ENCODE measurements around the gene TKT. TPM values are rescaled to one million over a fixed set of nuclear protein-coding genes. Genes with fewer than 3 reads are reported as not detected.

The TKT gene
- total and polyA plus RNA-seq, 2 of the 4 experiments (the other 2 are of a cell fraction) = 280 to 349 TPM

- no peaks in the 10 kb centered on the region for H3K9me3 ChIP-seq (ENCODE audit: control insufficient read depth, insufficient read depth, low read length)
- H4K5ac ChIP-seq (ENCODE audit: low read depth, low read length) = peak overlapping the region; percentile 25
- peak overlapping the region; percentile 52; the same call in 1 of the 2 replicates for H3K23ac ChIP-seq (ENCODE audit: low read depth, low read length)
- no peak overlapping the region for H3K4me3 ChIP-seq (ENCODE audit: insufficient read depth, low read depth, low read length)
- H3K36me3 ChIP-seq (ENCODE audit: control insufficient read depth, insufficient read depth, low read length) = peaks cover 76% of the 10 kb centered on the region
- DNase-seq (no peak), ATAC-seq (ENCODE audit: low read depth) (no peak)
- H3K27ac ChIP-seq (ENCODE audit: insufficient read depth, low read length) = peak overlapping the region; percentile 76
- peak overlapping the region in 1 of 2 experiments; percentile 78; a peak in 2 of 4 replicates for H4K8ac ChIP-seq (ENCODE audit: low read depth in 2 of 2, low read length in 2 of 2)
- POLR2A ChIA-PET (ENCODE audit: unreplicated experiment) = no interaction called here
- H3K18ac ChIP-seq (ENCODE audit: low read depth, low read length) = peak overlapping the region; percentile 29; the same call in 1 of the 2 replicates
- no peak for TF ChIP-seq RAD21 (IDR thresholded peaks at IDR 0.05; ENCODE audit: low read length)
- no peak for TF ChIP-seq POLR2A (IDR thresholded peaks at IDR 0.05; ENCODE audit: low read depth, low read length)
- no peak for TF ChIP-seq FOS (IDR thresholded peaks at IDR 0.05; ENCODE audit: low read depth, low read length)
- no peak for TF ChIP-seq CEBPB (IDR thresholded peaks at IDR 0.05; ENCODE audit: low read depth, low read length)
- no peak for TF ChIP-seq BHLHE40 (IDR thresholded peaks at IDR 0.05; ENCODE audit: low read depth, low read length)
- TF ChIP-seq ELK1 (IDR thresholded peaks at IDR 0.05; ENCODE audit: borderline replicate concordance, low read depth, low read length) = no peak
- no peak for TF ChIP-seq SMC3 (IDR thresholded peaks at IDR 0.05; ENCODE audit: low read depth, low read length)
- peak overlapping the region; percentile 78 for H2BK20ac ChIP-seq (ENCODE audit: low read depth, low read length)
- H3K56ac ChIP-seq (ENCODE audit: extremely low read depth, insufficient read depth, low read length) = no peak overlapping the region; the same call in 1 of the 2 replicates
- in situ Hi-C loops (cut with MboI; ENCODE audit: low sequenced_read_pairs) (no loop called here), intact Hi-C loops (cut with micrococcal nuclease) (loop anchor here (2.0 kb wide), 1 partner anchor 16 kb away; no protein-coding TSS in a partner anchor), dilution Hi-C loops (cut with HindIII; ENCODE audit: low sequenced_read_pairs, unreplicated experiment) (no loop called here)
- H2AK5ac ChIP-seq (ENCODE audit: low read depth, low read length) = peak overlapping the region; percentile 82
- no peak overlapping the region for H3K4me2 ChIP-seq (ENCODE audit: low read depth, low read length)
- H4K91ac ChIP-seq (ENCODE audit: insufficient read depth, low read depth, low read length) = peak overlapping the region; percentile 40
- peak overlapping the region; percentile 82 for H3K14ac ChIP-seq (replicated peaks; ENCODE audit: low read depth, low read length)
- peaks cover 37% of the 10 kb centered on the region for H3K4me1 ChIP-seq (ENCODE audit: control insufficient read depth, insufficient read depth, low read length)
- WGBS, 2 experiments (ENCODE audit: extremely low coverage in 2 of 2, insufficient read length in 1 of 2) = 72% methylated on average over 2 of the region's 4 CpGs; no CpG with 5 or more reads in 1 of the 2 experiments
- peak overlapping the region; percentile 53 for H2BK120ac ChIP-seq (ENCODE audit: low read depth, low read length)
- no peak overlapping the region for H3K9ac ChIP-seq (ENCODE audit: low read depth, low read length)
- CTCF ChIA-PET = no interaction called here
- H3K4ac ChIP-seq (ENCODE audit: low read depth, low read length) = peak overlapping the region; percentile 59
- H2BK15ac ChIP-seq (ENCODE audit: low read depth, low read length) = peak overlapping the region; percentile 57; the same call in 2 of the 3 replicates
- H4K20me1 ChIP-seq (ENCODE audit: insufficient read depth, low read length) = peaks cover 52% of the 10 kb centered on the region
- H3K9me1 ChIP-seq (ENCODE audit: insufficient read depth, low read length) = peaks cover 31% of the 10 kb centered on the region
- H3K27me3 ChIP-seq (ENCODE audit: control insufficient read depth, insufficient read depth, low read length) = no peaks in the 10 kb centered on the region
- no peak overlapping the region for H2AFZ ChIP-seq (replicated peaks; ENCODE audit: low read length, poor library complexity)
- H2AK9ac ChIP-seq (replicated peaks; ENCODE audit: low read depth, low read length, poor library complexity) = peak overlapping the region; percentile 1
- H3K79me1 ChIP-seq (ENCODE audit: low read depth in 1 of 2, low read length in 2 of 2) = peaks cover 34 to 88% of the 10 kb centered on the region in 2 experiments
- BruUV-seq (replicated peaks) = TSS peak; percentile 46
- peak overlapping the region; percentile 75 for H2BK5ac ChIP-seq (ENCODE audit: low read depth, low read length, poor library complexity, severe bottlenecking)
Measured at GRCh38 chr3:53238886-53239285, 16.9 kb downstream of the TKT start.

Data from IMR-90 (cell line).